Measurements from ENCODE around the gene MMP24. TPM values are rescaled to one million over a fixed set of nuclear protein-coding genes. Genes with fewer than 3 reads are reported as not detected.

MMP24 gene
- total RNA-seq, 1 experiment from 2014 or later, result 23.0 TPM

DNA sequence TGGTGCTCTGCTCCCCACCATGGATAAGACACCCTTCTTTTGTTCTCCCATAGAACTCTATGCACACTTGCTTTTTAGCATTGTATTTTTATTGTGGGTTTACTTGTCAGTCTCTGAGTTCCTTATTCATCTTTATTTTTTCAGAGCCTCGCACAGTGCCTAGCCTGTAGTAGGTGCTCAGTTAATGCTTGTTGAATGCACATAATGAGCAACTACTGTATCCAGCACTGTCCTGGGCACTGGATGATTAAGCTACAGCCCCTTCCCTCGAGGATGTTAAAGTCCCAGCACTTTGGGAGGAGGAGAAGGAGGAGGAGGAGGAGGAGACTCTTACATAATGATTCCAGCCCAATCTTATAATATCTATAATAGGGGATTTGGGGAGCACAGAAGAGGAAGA, 16.8 kb downstream of the MMP24 start:
- Mint-ChIP-seq H3K27ac (no peak overlapping the region), H3K4me1 (peaks cover 21 to 22% of the 10 kb centered on the region in 2 experiments), H3K27me3 (ENCODE audit: low read depth) (no peaks in the 10 kb centered on the region; the same call in none of the 2 replicates), H3K4me3 (no peak overlapping the region), H3K36me3 (ENCODE audit: insufficient read depth in 1 of 3, low read depth in 3 of 3) (peaks cover 0 to 9% (median 6%) of the 10 kb centered on the region in 3 experiments; a peak in 2 of 7 replicates), H3K9me3 (no peaks in the 10 kb centered on the region)
- Histone ChIP-seq H2BK15ac (ENCODE audit: low read depth, low read length) (no peak overlapping the region), H3K27me3 (ENCODE audit: insufficient read depth, low read length) (no peaks in the 10 kb centered on the region), H4K5ac (ENCODE audit: insufficient read length, low read depth, low read length) (no peak overlapping the region), H2BK20ac (ENCODE audit: low read depth, low read length, poor library complexity, severe bottlenecking) (no peak overlapping the region), H3K23me2 (ENCODE audit: insufficient read length, low read depth, low read length, poor library complexity, severe bottlenecking) (no peaks in the 10 kb centered on the region), H4K8ac (replicated peaks; ENCODE audit: insufficient read length, low read depth, low read length) (no peak overlapping the region), H2AFZ (ENCODE audit: low read length) (no peak overlapping the region), H2BK120ac (ENCODE audit: low read depth, low read length, poor library complexity, severe bottlenecking) (no peak overlapping the region), H3K27ac (ENCODE audit: insufficient read length, low read depth, low read length) (no peak overlapping the region), H2BK5ac (ENCODE audit: insufficient read length, low read length) (no peak overlapping the region), H3K56ac (ENCODE audit: insufficient read length, low read depth, low read length) (no peak overlapping the region), H3K79me1 (ENCODE audit: insufficient read depth, low read depth, low read length, poor library complexity, severe bottlenecking) (no peaks in the 10 kb centered on the region), H3K4me2 (ENCODE audit: insufficient read depth, insufficient read length, low read length) (no peak overlapping the region), H4K91ac (ENCODE audit: insufficient read length, low read depth, low read length) (no peak overlapping the region), H3T11ph (ENCODE audit: low read length) (no peak overlapping the region), H3K18ac (ENCODE audit: insufficient read length, low read depth, low read length) (no peak overlapping the region), H2AK5ac (ENCODE audit: insufficient read length, low read length) (no peak overlapping the region), H3K4ac (ENCODE audit: low read depth, low read length) (no peak overlapping the region), H3K4me1 (ENCODE audit: insufficient read depth, low read length) (peaks cover 8% of the 10 kb centered on the region; the same call in 1 of the 2 replicates), H4K20me1 (ENCODE audit: control insufficient read depth, insufficient read depth, insufficient read length) (no peaks in the 10 kb centered on the region), H3K23ac (ENCODE audit: insufficient read length, low read depth, low read length) (no peak overlapping the region), H3K9ac (ENCODE audit: extremely low read depth, insufficient read length, low read length) (no peak overlapping the region), H3K14ac (ENCODE audit: insufficient read depth, low read length) (no peak overlapping the region), H3K9me3 (ENCODE audit: control insufficient read depth, low read depth, low read length) (no peaks in the 10 kb centered on the region), H3K79me2 (ENCODE audit: insufficient read depth, low read length) (no peaks in the 10 kb centered on the region), H2BK12ac (ENCODE audit: insufficient read length, low read depth, low read length) (no peak overlapping the region)
- no peak for TF ChIP-seq CTCF (conservative IDR thresholded peaks at IDR 0.05)
- no CpG with 5 or more reads among the region's 2 CpGs for WGBS (ENCODE audit: extremely low coverage, insufficient read length, low lambda C conversion rate)
- DNase-seq, result no peak
